WTC11 (cell line): ENCODE measurements around the gene R3HDM4.

Source experiments
- CTCF ChIP-seq: fragments of 200-600 bp; IDR thresholded peaks from 2 replicates; pipeline ENCODE4 v1.8.0; 2022; ENCODE audit warnings: antibody characterized with exemption
- E2F4 ChIP-seq: sonication (generic); formaldehyde crosslinking; IDR thresholded peaks from 2 replicates; pipeline ENCODE4 v1.8.1; 2022; ENCODE audit warnings: low read depth, mild to moderate bottlenecking, moderate library complexity, missing genetic modification reagents, borderline replicate concordance
- MLX ChIP-seq: sonication (generic); formaldehyde crosslinking; IDR thresholded peaks from 2 replicates; pipeline ENCODE4 v1.8.1; 2023; ENCODE audit warnings: mild to moderate bottlenecking, missing genetic modification reagents, moderate library complexity
- USF2 ChIP-seq: sonication (generic); formaldehyde crosslinking; IDR thresholded peaks from 2 replicates; pipeline ENCODE4 v1.8.1; 2023; ENCODE audit warnings: mild to moderate bottlenecking, missing genetic modification reagents, moderate library complexity

GRCh38 chr19:932648-933552 lies 19.9 kb upstream of the R3HDM4 start:
- TF ChIP-seq CTCF (no peak), MLX (CRISPR knock-in tag) (no peak), USF2 (CRISPR knock-in tag) (no peak), E2F4 (CRISPR knock-in tag) (no peak)
